ENCODE results near the gene CAPN13.

CAPN13 gene

GRCh38 chr2:30678410-30679137 lies 128.7 kb downstream of the CAPN13 start:
- Histone ChIP-seq H3K4me3 (ENCODE audit: low read depth, low read length) (no peak overlapping the region), H3K27me3 (ENCODE audit: insufficient read depth, low read depth, severe bottlenecking) (no peaks in the 10 kb centered on the region), H3K9me3 (ENCODE audit: severe bottlenecking) (no peaks in the 10 kb centered on the region), H3K27ac (no peak overlapping the region), H3K36me3 (no peaks in the 10 kb centered on the region)
- DNase-seq: no peak
- TF ChIP-seq, protein P1, sequence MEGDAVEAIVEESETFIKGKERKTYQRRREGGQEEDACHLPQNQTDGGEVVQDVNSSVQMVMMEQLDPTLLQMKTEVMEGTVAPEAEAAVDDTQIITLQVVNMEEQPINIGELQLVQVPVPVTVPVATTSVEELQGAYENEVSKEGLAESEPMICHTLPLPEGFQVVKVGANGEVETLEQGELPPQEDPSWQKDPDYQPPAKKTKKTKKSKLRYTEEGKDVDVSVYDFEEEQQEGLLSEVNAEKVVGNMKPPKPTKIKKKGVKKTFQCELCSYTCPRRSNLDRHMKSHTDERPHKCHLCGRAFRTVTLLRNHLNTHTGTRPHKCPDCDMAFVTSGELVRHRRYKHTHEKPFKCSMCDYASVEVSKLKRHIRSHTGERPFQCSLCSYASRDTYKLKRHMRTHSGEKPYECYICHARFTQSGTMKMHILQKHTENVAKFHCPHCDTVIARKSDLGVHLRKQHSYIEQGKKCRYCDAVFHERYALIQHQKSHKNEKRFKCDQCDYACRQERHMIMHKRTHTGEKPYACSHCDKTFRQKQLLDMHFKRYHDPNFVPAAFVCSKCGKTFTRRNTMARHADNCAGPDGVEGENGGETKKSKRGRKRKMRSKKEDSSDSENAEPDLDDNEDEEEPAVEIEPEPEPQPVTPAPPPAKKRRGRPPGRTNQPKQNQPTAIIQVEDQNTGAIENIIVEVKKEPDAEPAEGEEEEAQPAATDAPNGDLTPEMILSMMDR (IDR thresholded peaks at IDR 0.05; ENCODE audit: low read depth, low read length): no peak

GRCh38 chr2:30677861-30678385 lies 129.3 kb downstream of the CAPN13 start:
- no peak for DNase-seq
- Histone ChIP-seq H3K27me3 (ENCODE audit: insufficient read depth, low read depth, severe bottlenecking) (no peaks in the 10 kb centered on the region), H3K9me3 (ENCODE audit: severe bottlenecking) (no peaks in the 10 kb centered on the region), H3K36me3 (no peaks in the 10 kb centered on the region), H3K4me3 (ENCODE audit: low read depth, low read length) (no peak overlapping the region), H3K27ac (no peak overlapping the region)
- TF ChIP-seq, protein P1 (IDR thresholded peaks at IDR 0.05; ENCODE audit: low read depth, low read length): no peak

GRCh38 chr2:30677231-30677630 lies 130.0 kb downstream of the CAPN13 start:
- peaks cover 2% of the 10 kb centered on the region for H3K9me3 ChIP-seq (ENCODE audit: severe bottlenecking)
- TF ChIP-seq, protein P1 (IDR thresholded peaks at IDR 0.05; ENCODE audit: low read depth, low read length): no peak
- no peak overlapping the region for H3K4me3 ChIP-seq (ENCODE audit: low read depth, low read length)
- H3K27me3 ChIP-seq (ENCODE audit: insufficient read depth, low read depth, severe bottlenecking): no peaks in the 10 kb centered on the region
- H3K27ac ChIP-seq: no peak overlapping the region
- no peaks in the 10 kb centered on the region for H3K36me3 ChIP-seq
- DNase-seq: no peak

- H3K36me3 ChIP-seq: no peaks in the 10 kb centered on the region
- H3K9me3 ChIP-seq (ENCODE audit: severe bottlenecking): peaks cover 2% of the 10 kb centered on the region
- TF ChIP-seq, protein P1 (IDR thresholded peaks at IDR 0.05; ENCODE audit: low read depth, low read length): no peak
- no peaks in the 10 kb centered on the region for H3K27me3 ChIP-seq (ENCODE audit: insufficient read depth, low read depth, severe bottlenecking)
- DNase-seq: no peak
- H3K27ac ChIP-seq: no peak overlapping the region
- no peak overlapping the region for H3K4me3 ChIP-seq (ENCODE audit: low read depth, low read length)
Measured at GRCh38 chr2:30675758-30676157, 131.5 kb downstream of the CAPN13 start.

- H3K9me3 ChIP-seq (ENCODE audit: severe bottlenecking): peaks cover 13% of the 10 kb centered on the region
- no peak for DNase-seq
- H3K36me3 ChIP-seq: no peaks in the 10 kb centered on the region
- TF ChIP-seq, protein P1 (IDR thresholded peaks at IDR 0.05; ENCODE audit: low read depth, low read length): no peak
- no peaks in the 10 kb centered on the region for H3K27me3 ChIP-seq (ENCODE audit: insufficient read depth, low read depth, severe bottlenecking)
- H3K27ac ChIP-seq: no peak overlapping the region
- no peak overlapping the region for H3K4me3 ChIP-seq (ENCODE audit: low read depth, low read length)
Measured at GRCh38 chr2:30673127-30673526, 134.1 kb downstream of the CAPN13 start.

All from WERI-Rb-1 (cell line).